Naive thymus-derived CD8-positive, alpha-beta T cell (primary cell): ENCODE results near the gene C1orf167. TPM values are rescaled to one million over a fixed set of nuclear protein-coding genes. Genes with fewer than 3 reads are reported as not detected.

ENCODE experiments used
- ATAC-seq, 2 donors: fragments of 150-1000 bp; cut with Tn5 transposase in 1 of 2; sonication (Bioruptor Pico), chemical (Tn5 transposase) in 1 of 2; 1 replicate in 1 of 2; 2 replicates in 1 of 2; pipeline ENCODE4 v1.10.0; 2021; ENCODE audit warnings: mild to moderate bottlenecking in 2 of 2, moderate library complexity in 2 of 2
- POLR2A ChIA-PET: fragments of 350-600 bp; sonication (Branson Sonifier 250); formaldehyde crosslinking; loops from one replicate; lab custom pipeline; 2021; ENCODE audit warnings: antibody characterized with exemption; lab: Charles Lee
- DNase-seq, 10 donors: peaks; one replicate each; pipeline versions ENCODE4 v3.0.0 to v3.0.0-alpha.2; 2020 to 2022
- H3K27ac Mint-ChIP-seq, 10 donors: one replicate each; pipeline ENCODE4 v1.8.0; 2020 to 2022; ENCODE audit warnings: mild to moderate bottlenecking in 10 of 10, mixed read lengths in 10 of 10, moderate library complexity in 4 of 10, inconsistent platforms in 1 of 10
- H3K27me3 Mint-ChIP-seq, 5 donors: one replicate each; pipeline ENCODE4 v1.8.0; 2021 to 2022; ENCODE audit warnings: mixed read lengths in 5 of 5
- H3K36me3 Mint-ChIP-seq, 3 donors: one replicate each; pipeline ENCODE4 v1.8.0; 2020 to 2022; ENCODE audit warnings: mixed read lengths in 3 of 3, mild to moderate bottlenecking in 2 of 3, inconsistent platforms in 1 of 3
- H3K4me1 Mint-ChIP-seq, 4 donors: one replicate each; pipeline ENCODE4 v1.8.0; 2021 to 2022; ENCODE audit warnings: mixed read lengths in 4 of 4
- H3K4me3 Mint-ChIP-seq, 10 donors: one replicate each; pipeline ENCODE4 v1.8.0; 2020 to 2022; ENCODE audit warnings: mild to moderate bottlenecking in 10 of 10, mixed read lengths in 10 of 10, moderate library complexity in 6 of 10, inconsistent platforms in 1 of 10
- H3K9me3 Mint-ChIP-seq, 9 donors: one replicate each; pipeline ENCODE4 v1.8.0; 2020 to 2022; ENCODE audit warnings: mixed read lengths in 9 of 9, mild to moderate bottlenecking in 3 of 9, inconsistent platforms in 1 of 9, moderate library complexity in 1 of 9
- polyA plus RNA-seq, 3 donors: library from polyadenylated mRNA; unstranded; fragments of 300-500 nt; fragmentation: Illumina TruSeq; gene quantifications; one replicate each; pipeline ENCODE4 v1.2.3, GENCODE V29; 2021
- total RNA-seq, 8 experiments: library from RNA in 2 of 8; stranded (reverse) in 2 of 8; gene quantifications; one replicate each; pipeline ENCODE4 v1.2.3 and lab custom pipeline; 2021 to 2026

Gene C1orf167
- total and polyA plus RNA-seq, 5 experiments from 2014 or later: not detected

DNA sequence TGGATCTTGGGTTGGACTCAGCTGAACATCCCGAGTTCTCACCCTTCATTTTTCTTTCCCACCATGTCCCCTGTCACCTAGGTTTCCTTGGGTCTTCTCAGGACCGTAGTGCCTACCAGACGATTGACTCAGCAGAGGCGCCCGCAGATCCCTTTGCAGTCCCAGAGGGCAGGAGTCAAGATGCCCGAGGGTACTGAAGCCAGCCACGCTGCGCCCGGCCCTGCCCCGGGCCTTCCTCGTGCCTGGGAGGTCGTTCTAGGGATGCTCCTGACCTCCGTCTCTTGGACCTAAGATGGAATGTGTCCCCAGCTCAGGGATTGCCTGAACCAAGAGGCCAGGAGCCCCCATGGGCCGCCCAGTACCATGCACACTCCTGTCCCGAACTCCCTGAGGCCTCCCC lies 12.0 kb upstream of the C1orf167 start:
- Mint-ChIP-seq H3K27me3 (no peaks in the 10 kb centered on the region), H3K4me3 (no peak overlapping the region), H3K9me3 (no peaks in the 10 kb centered on the region), H3K36me3 (peaks cover 0 to 28% (median 18%) of the 10 kb centered on the region in 3 donors), H3K27ac (no peak overlapping the region), H3K4me1 (peaks cover 12 to 25% (median 22%) of the 10 kb centered on the region in 4 donors)
- ATAC-seq: no peak
- DNase-seq: no peak
- POLR2A ChIA-PET: interaction anchor here (1.4 kb wide), 1 partner anchor 13 kb away, joined by 3 read pairs; no protein-coding TSS in a partner anchor

DNA sequence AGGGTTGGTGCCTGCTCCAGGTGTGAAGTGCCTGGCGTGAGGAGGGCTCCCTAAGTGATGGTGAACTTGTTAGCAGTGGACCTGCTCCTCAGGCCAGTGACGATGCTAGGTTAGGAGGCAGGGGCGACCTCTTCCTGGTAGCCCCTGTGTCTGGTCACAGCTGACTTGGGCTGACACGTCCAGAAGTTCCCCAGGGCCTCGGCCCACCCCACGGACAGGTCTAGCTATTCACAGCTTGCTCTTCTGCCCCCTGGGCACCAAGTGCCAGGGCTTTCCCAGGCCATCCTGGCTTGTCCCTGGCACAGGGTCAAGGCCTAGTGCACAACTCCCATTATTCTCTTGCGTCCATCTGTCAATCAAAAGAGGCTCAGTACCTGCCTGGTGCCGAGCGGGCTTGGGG lies 10.9 kb upstream of the C1orf167 start:
- POLR2A ChIA-PET: no interaction called here
- Mint-ChIP-seq H3K4me1 (peaks cover 8 to 21% (median 18%) of the 10 kb centered on the region in 4 donors), H3K27me3 (no peaks in the 10 kb centered on the region), H3K36me3 (peaks cover 0 to 17% (median 11%) of the 10 kb centered on the region in 3 donors), H3K4me3 (no peak overlapping the region), H3K9me3 (no peaks in the 10 kb centered on the region), H3K27ac (no peak overlapping the region)
- ATAC-seq: no peak
- no peak for DNase-seq

DNA sequence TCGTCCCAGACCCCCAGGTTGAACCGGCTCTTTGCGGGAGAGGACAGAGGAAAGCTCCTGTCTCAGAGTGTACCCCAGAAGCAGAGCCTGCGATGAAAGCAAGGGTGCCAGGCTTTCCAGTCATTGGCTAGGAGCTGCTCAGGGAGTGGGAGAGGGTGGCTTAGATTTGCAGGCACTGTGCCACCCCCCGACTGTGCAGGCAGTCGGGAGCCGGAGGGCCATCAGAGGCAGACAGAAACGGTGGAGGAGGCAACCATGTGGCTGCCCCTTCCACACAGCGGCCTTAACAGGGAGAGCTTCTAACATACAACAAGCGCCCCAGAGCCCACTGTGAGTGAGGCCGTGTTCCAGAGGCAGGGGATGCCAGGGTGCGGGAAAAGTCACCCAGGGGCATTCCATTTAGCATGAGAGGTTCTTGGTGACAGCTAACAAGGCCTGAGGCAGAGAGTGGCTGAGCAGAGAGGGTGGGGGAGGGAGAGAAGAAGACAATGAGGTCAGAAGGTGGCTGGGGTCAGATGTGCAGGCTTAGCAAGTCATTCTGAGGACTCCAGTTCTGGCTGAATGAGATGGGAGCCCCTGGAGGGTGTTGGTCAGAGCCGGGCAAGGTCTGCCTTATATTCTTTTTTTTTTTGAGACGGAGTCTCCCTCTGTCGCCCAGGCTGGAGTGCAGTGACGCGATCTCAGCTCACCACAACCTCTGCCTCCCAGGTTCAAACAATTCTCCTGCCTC lies 9.5 kb upstream of the C1orf167 start:
- POLR2A ChIA-PET: no interaction called here
- Mint-ChIP-seq H3K27me3 (peaks cover 0 to 1% (median 0%) of the 10 kb centered on the region in 5 donors), H3K27ac (peak overlapping the region in 6 of 10 donors; percentile 18 to 86 (median 72)), H3K4me3 (peak overlapping the region in 1 of 10 donors; percentile 33), H3K4me1 (peaks cover 6 to 18% (median 13%) of the 10 kb centered on the region in 4 donors), H3K36me3 (peaks cover 0 to 5% (median 2%) of the 10 kb centered on the region in 3 donors), H3K9me3 (no peaks in the 10 kb centered on the region)
- DNase-seq (no peak), ATAC-seq (peak in 1 of 2 donors; percentile 38)

GRCh38 chr1:11753555-11754208 lies 8.3 kb upstream of the C1orf167 start:
- POLR2A ChIA-PET: no interaction called here
- Mint-ChIP-seq H3K27ac (peak overlapping the region in 5 of 10 donors; percentile 32 to 86 (median 41)), H3K4me1 (peaks cover 6 to 18% (median 11%) of the 10 kb centered on the region in 4 donors), H3K27me3 (peaks cover 0 to 1% (median 0%) of the 10 kb centered on the region in 5 donors), H3K36me3 (peaks cover 0 to 5% (median 2%) of the 10 kb centered on the region in 3 donors), H3K4me3 (no peak overlapping the region), H3K9me3 (no peaks in the 10 kb centered on the region)
- DNase-seq (no peak), ATAC-seq (no peak)

DNA sequence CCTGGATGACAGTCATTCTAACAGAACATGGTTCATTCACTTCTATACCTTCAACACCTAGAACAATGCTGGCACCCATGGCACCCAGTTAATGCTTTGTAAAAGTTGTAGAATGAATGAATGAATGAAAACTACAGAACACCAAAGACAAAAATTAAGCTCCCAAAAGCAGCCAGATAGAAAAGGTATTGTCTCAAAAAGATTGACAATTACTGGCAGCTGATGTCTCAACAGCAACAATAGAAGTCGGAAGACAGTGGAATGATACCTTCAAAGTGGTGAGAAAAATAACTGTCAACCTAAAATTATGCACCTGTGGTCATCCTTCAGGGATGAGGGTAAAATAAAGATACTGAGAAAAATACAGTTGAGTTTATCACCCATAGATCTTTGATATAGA lies 4.9 kb upstream of the C1orf167 start:
- peaks cover 0 to 16% (median 11%) of the 10 kb centered on the region in 4 donors for H3K4me1 Mint-ChIP-seq
- POLR2A ChIA-PET: no interaction called here
- H3K27me3 Mint-ChIP-seq: peaks cover 2 to 10% (median 5%) of the 10 kb centered on the region in 5 donors
- no peak overlapping the region for H3K27ac Mint-ChIP-seq
- no peak for ATAC-seq
- no peak overlapping the region for H3K4me3 Mint-ChIP-seq
- DNase-seq: no peak
- H3K9me3 Mint-ChIP-seq: no peaks in the 10 kb centered on the region
- H3K36me3 Mint-ChIP-seq: no peaks in the 10 kb centered on the region

- no peaks in the 10 kb centered on the region for H3K9me3 Mint-ChIP-seq
- H3K36me3 Mint-ChIP-seq: no peaks in the 10 kb centered on the region
- peak overlapping the region in 1 of 10 donors; percentile 7 for H3K4me3 Mint-ChIP-seq
- no peak for ATAC-seq
- no peak for DNase-seq
- H3K27me3 Mint-ChIP-seq: peaks cover 4 to 31% (median 20%) of the 10 kb centered on the region in 5 donors
- H3K27ac Mint-ChIP-seq: no peak overlapping the region
- H3K4me1 Mint-ChIP-seq: peaks cover 0 to 17% (median 10%) of the 10 kb centered on the region in 4 donors
- POLR2A ChIA-PET: no interaction called here
Observed at GRCh38 chr1:11759791-11760190, 2.2 kb upstream of the C1orf167 start.

DNA sequence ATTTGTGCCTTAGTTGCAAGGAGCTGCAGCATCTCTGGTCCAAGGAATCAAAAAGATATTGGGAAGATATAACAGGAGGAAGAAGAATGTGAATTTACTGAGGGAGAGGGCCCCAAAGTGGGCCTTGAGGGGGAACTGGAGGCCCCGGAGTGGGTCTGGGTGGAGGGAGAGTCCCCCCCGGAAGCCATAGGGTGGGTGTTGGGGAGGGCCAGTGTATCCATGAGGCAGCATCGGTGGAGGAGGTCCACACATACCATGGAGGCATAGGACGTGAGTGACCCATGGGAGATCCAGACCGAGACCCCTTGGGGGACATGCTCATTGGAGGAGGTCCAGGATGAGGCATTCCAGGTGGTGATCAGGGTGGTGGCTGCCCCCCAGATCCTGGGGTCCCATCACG lies 708 bp upstream of the C1orf167 start:
- no peaks in the 10 kb centered on the region for H3K36me3 Mint-ChIP-seq
- peak overlapping the region in 4 of 10 donors; percentile 1 to 69 (median 48) for H3K4me3 Mint-ChIP-seq
- ATAC-seq: no peak
- H3K27me3 Mint-ChIP-seq: peaks cover 4 to 31% (median 24%) of the 10 kb centered on the region in 5 donors
- DNase-seq: no peak
- peaks cover 0 to 17% (median 10%) of the 10 kb centered on the region in 4 donors for H3K4me1 Mint-ChIP-seq
- POLR2A ChIA-PET: no interaction called here
- no peaks in the 10 kb centered on the region for H3K9me3 Mint-ChIP-seq
- H3K27ac Mint-ChIP-seq: no peak overlapping the region

GRCh38 chr1:11764115-11764514 lies 2.1 kb downstream of the C1orf167 start:
- DNase-seq (no peak), ATAC-seq (no peak)
- Mint-ChIP-seq H3K4me1 (peaks cover 0 to 17% (median 10%) of the 10 kb centered on the region in 4 donors), H3K4me3 (no peak overlapping the region), H3K9me3 (no peaks in the 10 kb centered on the region), H3K27me3 (peaks cover 4 to 31% (median 24%) of the 10 kb centered on the region in 5 donors), H3K27ac (peak overlapping the region in 1 of 10 donors; percentile 49), H3K36me3 (no peaks in the 10 kb centered on the region)
- POLR2A ChIA-PET: no interaction called here

DNA sequence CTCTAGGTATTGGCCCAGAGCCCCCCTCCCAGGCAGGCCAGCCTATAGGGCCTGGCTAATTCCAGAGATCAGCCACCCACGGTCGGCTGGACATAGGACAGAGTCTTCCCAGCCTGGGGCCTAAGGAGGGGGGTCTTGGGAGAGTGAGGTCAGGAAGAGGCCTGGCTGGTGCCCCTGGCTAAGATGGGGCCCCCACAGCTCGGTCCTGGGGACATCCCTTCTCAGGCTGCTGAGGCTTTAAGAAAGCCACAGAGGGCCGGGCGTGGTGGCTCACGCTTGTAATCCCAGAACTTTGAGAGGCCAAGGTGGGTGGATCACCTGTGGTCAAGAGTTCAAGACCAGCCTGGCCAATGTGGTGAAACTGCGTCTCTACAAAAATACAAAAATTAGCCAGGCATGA lies 2.5 kb downstream of the C1orf167 start:
- Mint-ChIP-seq H3K9me3 (no peaks in the 10 kb centered on the region), H3K4me1 (peaks cover 0 to 17% (median 10%) of the 10 kb centered on the region in 4 donors), H3K27me3 (peaks cover 4 to 31% (median 24%) of the 10 kb centered on the region in 5 donors), H3K27ac (no peak overlapping the region), H3K36me3 (no peaks in the 10 kb centered on the region), H3K4me3 (no peak overlapping the region)
- ATAC-seq (no peak), DNase-seq (no peak)
- POLR2A ChIA-PET: no interaction called here

DNA sequence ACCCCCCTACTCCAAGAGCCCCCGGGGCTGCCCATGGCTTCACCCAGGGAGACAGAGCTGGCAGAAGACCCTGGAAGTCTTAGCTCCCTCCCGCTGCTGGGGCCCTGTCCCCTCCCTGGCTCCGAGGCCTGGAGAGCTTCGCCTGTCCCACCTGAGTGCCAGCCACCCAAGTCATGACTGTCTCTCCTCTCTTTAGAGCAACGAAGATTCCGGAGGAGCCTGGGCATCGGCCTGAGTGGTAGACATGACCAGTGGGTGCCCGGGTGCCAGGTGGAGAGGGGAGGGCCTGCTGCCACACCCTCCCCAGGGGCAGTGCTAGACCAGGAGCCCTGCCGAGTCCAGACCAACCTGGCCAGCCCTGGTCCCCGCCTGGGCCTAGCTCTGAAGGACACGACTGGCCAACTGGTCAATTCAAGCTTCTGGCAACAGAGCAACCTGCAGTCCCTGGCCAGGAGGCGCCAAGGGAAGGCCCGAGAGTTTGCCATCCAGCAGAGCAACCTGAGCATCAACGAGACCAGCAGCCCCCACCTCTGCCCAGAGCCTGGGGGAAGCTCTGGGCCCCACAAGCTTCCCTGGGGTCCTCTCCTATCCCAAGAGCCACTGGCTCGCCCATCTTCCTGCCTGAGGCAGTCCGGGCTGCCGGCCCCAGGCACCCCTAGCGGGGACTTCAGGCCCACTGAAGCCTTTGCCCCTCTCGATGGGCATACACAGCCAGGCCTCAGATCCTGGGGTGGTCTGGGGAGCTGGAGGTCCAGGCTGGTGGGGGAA lies 3.9 kb downstream of the C1orf167 start:
- ATAC-seq (no peak), DNase-seq (no peak)
- no peak overlapping the region for H3K4me3 Mint-ChIP-seq
- no peaks in the 10 kb centered on the region for H3K9me3 Mint-ChIP-seq
- H3K27ac Mint-ChIP-seq: peak overlapping the region in 2 of 10 donors; percentile 57 to 63
- H3K27me3 Mint-ChIP-seq: peaks cover 4 to 29% (median 23%) of the 10 kb centered on the region in 5 donors
- POLR2A ChIA-PET: interaction anchor here (0.7 kb wide), 1 partner anchor 28 kb away, joined by 7 read pairs; no protein-coding TSS in a partner anchor
- H3K4me1 Mint-ChIP-seq: peaks cover 0 to 16% (median 9%) of the 10 kb centered on the region in 4 donors
- no peaks in the 10 kb centered on the region for H3K36me3 Mint-ChIP-seq

GRCh38 chr1:11766429-11766776 lies 4.4 kb downstream of the C1orf167 start:
- H3K27ac Mint-ChIP-seq: no peak overlapping the region
- no peaks in the 10 kb centered on the region for H3K9me3 Mint-ChIP-seq
- no peaks in the 10 kb centered on the region for H3K36me3 Mint-ChIP-seq
- ATAC-seq (no peak), DNase-seq (no peak)
- peaks cover 2 to 23% (median 20%) of the 10 kb centered on the region in 5 donors for H3K27me3 Mint-ChIP-seq
- no peak overlapping the region for H3K4me3 Mint-ChIP-seq
- POLR2A ChIA-PET: no interaction called here
- peaks cover 0 to 13% (median 5%) of the 10 kb centered on the region in 4 donors for H3K4me1 Mint-ChIP-seq

- no peaks in the 10 kb centered on the region for H3K9me3 Mint-ChIP-seq
- peaks cover 0 to 12% (median 7%) of the 10 kb centered on the region in 5 donors for H3K27me3 Mint-ChIP-seq
- no peak overlapping the region for H3K4me3 Mint-ChIP-seq
- H3K27ac Mint-ChIP-seq: no peak overlapping the region
- POLR2A ChIA-PET: no interaction called here
- H3K4me1 Mint-ChIP-seq: no peaks in the 10 kb centered on the region
- ATAC-seq (no peak), DNase-seq (no peak)
- no peaks in the 10 kb centered on the region for H3K36me3 Mint-ChIP-seq
Observed at GRCh38 chr1:11767922-11768704, 6.1 kb downstream of the C1orf167 start.
